BLaER1 treated with 17β-estradiol and CSF1 and Interleukin-3, amounts not matched to agents 10 nM and 100 nM (cell line): ENCODE measurements around the gene ACR.
A peak's percentile ranks its signal among the peaks of the same experiment; 100 is the strongest.

Experiments
- H3K27ac ChIP-seq, 11 experiments: shearing (Covaris generic); formaldehyde crosslinking; 2 replicates each; pipeline ENCODE4 v1.8.1; 2022
- H3K27me3 ChIP-seq, 11 experiments: shearing (Covaris generic); formaldehyde crosslinking; 2 replicates each; pipeline ENCODE4 v1.8.1; 2022
- H3K36me3 ChIP-seq, 11 experiments: shearing (Covaris generic); formaldehyde crosslinking; 2 replicates each; pipeline ENCODE4 v1.8.1; 2022
- H3K4me1 ChIP-seq, 10 experiments: shearing (Covaris generic); formaldehyde crosslinking; 2 replicates each; pipeline ENCODE4 v1.8.1; 2022
- H3K4me2 ChIP-seq, 11 experiments: shearing (Covaris generic); formaldehyde crosslinking; 2 replicates each; pipeline ENCODE4 v1.8.1; 2022
- H3K4me3 ChIP-seq, 10 experiments: shearing (Covaris generic); formaldehyde crosslinking; 2 replicates each; pipeline ENCODE4 v1.8.1; 2022
- H3K9ac ChIP-seq, 11 experiments: shearing (Covaris generic); formaldehyde crosslinking; 2 replicates each; pipeline ENCODE4 v1.8.1; 2022
- H3K9me3 ChIP-seq, 11 experiments: shearing (Covaris generic); formaldehyde crosslinking; replicated peaks in 1 of 11; 2 replicates each; pipeline ENCODE4 v1.8.1; 2022
- H4K20me1 ChIP-seq, 11 experiments: shearing (Covaris generic); formaldehyde crosslinking; 2 replicates each; pipeline ENCODE4 v1.8.1; 2022
- Cebpa-rat ChIP-seq, 11 experiments: shearing (Covaris generic); IDR thresholded peaks; 2 replicates each; pipeline ENCODE4 v1.8.1; 2022

The ACR gene

GRCh38 chr22:50713008-50713385, 25.0 kb upstream of the ACR start:
- peak overlapping the region in 9 of 11 experiments; percentile 9 to 86 (median 73); a peak in 16 of 22 replicates for H3K4me2 ChIP-seq
- peaks cover 0 to 67% (median 29%) of the 10 kb centered on the region in 11 experiments; a peak in 17 of 22 replicates for H3K36me3 ChIP-seq
- H3K4me3 ChIP-seq: no peak overlapping the region
- no peak for TF ChIP-seq Cebpa-rat (IDR thresholded peaks at IDR 0.05)
- peaks cover 0 to 40% (median 21%) of the 10 kb centered on the region in 11 experiments; a peak in 13 of 22 replicates for H4K20me1 ChIP-seq
- H3K9ac ChIP-seq: peak overlapping the region in 2 of 11 experiments; percentile 34 to 56; a peak in 3 of 22 replicates
- H3K27ac ChIP-seq: peak overlapping the region in 4 of 11 experiments; percentile 3 to 46 (median 22); a peak in 5 of 22 replicates
- H3K9me3 ChIP-seq: no peaks in the 10 kb centered on the region
- H3K27me3 ChIP-seq: no peaks in the 10 kb centered on the region
- H3K4me1 ChIP-seq: peaks cover 9 to 43% (median 39%) of the 10 kb centered on the region in 10 experiments; a peak in 19 of 20 replicates

- no peak for TF ChIP-seq Cebpa-rat (IDR thresholded peaks at IDR 0.05)
- Histone ChIP-seq H3K27me3 (no peaks in the 10 kb centered on the region), H3K9me3 (no peaks in the 10 kb centered on the region), H3K4me3 (no peak overlapping the region), H3K4me1 (peaks cover 9 to 43% (median 39%) of the 10 kb centered on the region in 10 experiments; a peak in 19 of 20 replicates), H3K27ac (peak overlapping the region in 4 of 11 experiments; percentile 3 to 46 (median 22); a peak in 4 of 22 replicates), H3K9ac (peak overlapping the region in 2 of 11 experiments; percentile 34 to 56; a peak in 2 of 22 replicates), H3K36me3 (peaks cover 0 to 67% (median 23%) of the 10 kb centered on the region in 11 experiments; a peak in 17 of 22 replicates), H4K20me1 (peaks cover 0 to 40% (median 21%) of the 10 kb centered on the region in 11 experiments; a peak in 13 of 22 replicates), H3K4me2 (peak overlapping the region; percentile 3 to 86 (median 67); a peak in 16 of 22 replicates)
Observed at GRCh38 chr22:50713571-50714056, 24.4 kb upstream of the ACR start.

GRCh38 chr22:50714150-50714549, 23.9 kb upstream of the ACR start:
- H3K9ac ChIP-seq: no peak overlapping the region
- no peaks in the 10 kb centered on the region for H3K9me3 ChIP-seq
- H4K20me1 ChIP-seq: peaks cover 0 to 42% (median 21%) of the 10 kb centered on the region in 11 experiments; a peak in 13 of 22 replicates
- no peak for TF ChIP-seq Cebpa-rat (IDR thresholded peaks at IDR 0.05)
- peaks cover 9 to 43% (median 39%) of the 10 kb centered on the region in 10 experiments; a peak in 19 of 20 replicates for H3K4me1 ChIP-seq
- no peak overlapping the region for H3K4me3 ChIP-seq
- H3K4me2 ChIP-seq: peak overlapping the region in 10 of 11 experiments; percentile 9 to 86 (median 70); a peak in 14 of 22 replicates
- 0 out of 22 replicates have a peak overlapping the region, but pooled peaks of 1 of the 11 experiments have one; percentile 46 for H3K27ac ChIP-seq
- H3K27me3 ChIP-seq: no peaks in the 10 kb centered on the region
- peaks cover 0 to 66% (median 19%) of the 10 kb centered on the region in 11 experiments; a peak in 16 of 22 replicates for H3K36me3 ChIP-seq

- peaks cover 9 to 43% (median 39%) of the 10 kb centered on the region in 10 experiments; a peak in 19 of 20 replicates for H3K4me1 ChIP-seq
- TF ChIP-seq Cebpa-rat (IDR thresholded peaks at IDR 0.05): no peak
- H3K27me3 ChIP-seq: no peaks in the 10 kb centered on the region
- H3K27ac ChIP-seq: 0 out of 22 replicates have a peak overlapping the region, but pooled peaks of 1 of the 11 experiments have one; percentile 46
- peaks cover 0 to 44% (median 21%) of the 10 kb centered on the region in 11 experiments; a peak in 13 of 22 replicates for H4K20me1 ChIP-seq
- H3K9me3 ChIP-seq: no peaks in the 10 kb centered on the region
- H3K36me3 ChIP-seq: peaks cover 0 to 66% (median 15%) of the 10 kb centered on the region in 11 experiments; a peak in 14 of 22 replicates
- H3K4me2 ChIP-seq: peak overlapping the region in 4 of 11 experiments; percentile 73 to 86 (median 81); a peak in 3 of 22 replicates
- H3K9ac ChIP-seq: no peak overlapping the region
- H3K4me3 ChIP-seq: no peak overlapping the region
Observed at GRCh38 chr22:50714631-50715179, 23.3 kb upstream of the ACR start.

GRCh38 chr22:50715250-50715649, 22.8 kb upstream of the ACR start:
- Histone ChIP-seq H3K4me2 (no peak overlapping the region), H3K27me3 (no peaks in the 10 kb centered on the region), H3K9me3 (no peaks in the 10 kb centered on the region), H3K4me1 (peaks cover 9 to 42% (median 39%) of the 10 kb centered on the region in 10 experiments; a peak in 19 of 20 replicates), H4K20me1 (peaks cover 0 to 42% (median 20%) of the 10 kb centered on the region in 11 experiments; a peak in 13 of 22 replicates), H3K27ac (no peak overlapping the region), H3K36me3 (peaks cover 0 to 64% (median 10%) of the 10 kb centered on the region in 11 experiments; a peak in 11 of 22 replicates), H3K4me3 (no peak overlapping the region), H3K9ac (no peak overlapping the region)
- TF ChIP-seq Cebpa-rat (IDR thresholded peaks at IDR 0.05): no peak

GRCh38 chr22:50715776-50716175, 22.2 kb upstream of the ACR start:
- TF ChIP-seq Cebpa-rat (IDR thresholded peaks at IDR 0.05): no peak
- Histone ChIP-seq H3K27me3 (no peaks in the 10 kb centered on the region), H3K9ac (no peak overlapping the region)

GRCh38 chr22:50716290-50717024, 21.5 kb upstream of the ACR start:
- no peak overlapping the region for H3K4me2 ChIP-seq
- H3K4me1 ChIP-seq: peaks cover 9 to 32% (median 30%) of the 10 kb centered on the region in 10 experiments; a peak in 19 of 20 replicates
- H3K4me3 ChIP-seq: no peak overlapping the region
- no peaks in the 10 kb centered on the region for H3K9me3 ChIP-seq
- H3K36me3 ChIP-seq: peaks cover 0 to 60% (median 9%) of the 10 kb centered on the region in 11 experiments; a peak in 15 of 22 replicates
- H4K20me1 ChIP-seq: peaks cover 0 to 33% (median 13%) of the 10 kb centered on the region in 11 experiments; a peak in 13 of 22 replicates
- H3K9ac ChIP-seq: no peak overlapping the region; a peak in 1 of 22 replicates
- TF ChIP-seq Cebpa-rat (IDR thresholded peaks at IDR 0.05): no peak
- no peaks in the 10 kb centered on the region for H3K27me3 ChIP-seq
- H3K27ac ChIP-seq: no peak overlapping the region

More at GRCh38 chr22:50715776-50716175, 22.2 kb upstream of the ACR start:
- Histone ChIP-seq H3K4me2 (no peak overlapping the region), H4K20me1 (peaks cover 0 to 37% (median 19%) of the 10 kb centered on the region in 11 experiments; a peak in 13 of 22 replicates), H3K4me3 (no peak overlapping the region), H3K9me3 (no peaks in the 10 kb centered on the region), H3K36me3 (peaks cover 0 to 60% (median 5%) of the 10 kb centered on the region in 11 experiments; a peak in 12 of 22 replicates), H3K4me1 (peaks cover 9 to 39% (median 37%) of the 10 kb centered on the region in 10 experiments; a peak in 19 of 20 replicates), H3K27ac (no peak overlapping the region)

GRCh38 chr22:50717709-50718351, 20.2 kb upstream of the ACR start:
- Histone ChIP-seq H3K4me2 (no peak overlapping the region), H3K9me3 (no peaks in the 10 kb centered on the region), H3K4me1 (peaks cover 9 to 24% (median 17%) of the 10 kb centered on the region in 10 experiments; a peak in 19 of 20 replicates), H3K27ac (no peak overlapping the region), H3K4me3 (no peak overlapping the region), H3K27me3 (no peaks in the 10 kb centered on the region), H3K36me3 (peaks cover 0 to 73% (median 20%) of the 10 kb centered on the region in 11 experiments; a peak in 15 of 22 replicates), H4K20me1 (peaks cover 0 to 32% (median 11%) of the 10 kb centered on the region in 11 experiments; a peak in 13 of 22 replicates), H3K9ac (no peak overlapping the region)
- no peak for TF ChIP-seq Cebpa-rat (IDR thresholded peaks at IDR 0.05)
